Measurements from ENCODE around the gene ATOH7. TPM values are rescaled to one million over a fixed set of nuclear protein-coding genes. Genes with fewer than 3 reads are reported as not detected.
"Not testable (repeated sequence)": the region's sequence is repeated elsewhere in the genome, so short reads cannot be mapped to it uniquely, and the experiment has no call there.

The ATOH7 gene
- total RNA-seq, 2 donors from 2014 or later, result not detected

GRCh38 chr10:68208424-68209042 is 23.4 kb downstream of the ATOH7 start:
- DNase-seq (ENCODE audit: low spot score in 2 of 2) (peak in 1 of 2 donors; percentile 33), ATAC-seq (peak in 1 of 2 donors; percentile 58)
- Mint-ChIP-seq H3K36me3 (no peaks in the 10 kb centered on the region), H3K27ac (no peak overlapping the region), H3K9me3 (no peaks in the 10 kb centered on the region)

GRCh38 chr10:68202960-68203353 is 29.0 kb downstream of the ATOH7 start:
- no peak for DNase-seq (ENCODE audit: low spot score in 2 of 2)
- Mint-ChIP-seq H3K27ac (no peak overlapping the region), H3K36me3 (no peaks in the 10 kb centered on the region), H3K9me3 (no peaks in the 10 kb centered on the region)
- ATAC-seq, result peak; percentile 58 to 97

GRCh38 chr10:68196701-68197100 is 35.2 kb downstream of the ATOH7 start:
- DNase-seq (ENCODE audit: low spot score in 2 of 2) (no peak), ATAC-seq (no peak)
- Mint-ChIP-seq H3K36me3 (no peaks in the 10 kb centered on the region), H3K27ac (peak overlapping the region in 1 of 2 donors; percentile 6), H3K9me3 (peaks cover 0 to 5% of the 10 kb centered on the region in 2 donors)

- H3K36me3 Mint-ChIP-seq, result not testable (repeated sequence)
Measured at GRCh38 chr10:68195776-68196175, 36.1 kb downstream of the ATOH7 start.

GRCh38 chr10:68194290-68194689 is 37.6 kb downstream of the ATOH7 start:
- Mint-ChIP-seq H3K36me3 (no peaks in the 10 kb centered on the region), H3K27ac (no peak overlapping the region), H3K9me3 (peaks cover 0 to 5% of the 10 kb centered on the region in 2 donors)
- DNase-seq (ENCODE audit: low spot score in 2 of 2) (no peak), ATAC-seq (no peak)

More at GRCh38 chr10:68195776-68196175, 36.1 kb downstream of the ATOH7 start:
- H3K9me3 Mint-ChIP-seq; H3K27ac Mint-ChIP-seq; DNase-seq (ENCODE audit: low spot score in 2 of 2); ATAC-seq: not testable (repeated sequence)

- no peaks in the 10 kb centered on the region for H3K36me3 Mint-ChIP-seq
- H3K27ac Mint-ChIP-seq, result no peak overlapping the region
- DNase-seq (ENCODE audit: low spot score in 2 of 2) (no peak), ATAC-seq (no peak)
- H3K9me3 Mint-ChIP-seq, result peaks cover 0 to 5% of the 10 kb centered on the region in 2 donors
Measured at GRCh38 chr10:68192113-68192512, 39.8 kb downstream of the ATOH7 start.

- H3K27ac Mint-ChIP-seq, result no peak overlapping the region
- H3K9me3 Mint-ChIP-seq, result peaks cover 0 to 5% of the 10 kb centered on the region in 2 donors
Measured at GRCh38 chr10:68188835-68189234, 43.1 kb downstream of the ATOH7 start.

GRCh38 chr10:68185085-68185484 is 46.8 kb downstream of the ATOH7 start:
- ATAC-seq, result no peak
- Mint-ChIP-seq H3K9me3 (no peaks in the 10 kb centered on the region), H3K36me3 (no peaks in the 10 kb centered on the region), H3K27ac (no peak overlapping the region)
- DNase-seq (ENCODE audit: low spot score in 2 of 2), result no peak

More at GRCh38 chr10:68188835-68189234, 43.1 kb downstream of the ATOH7 start:
- no peak for ATAC-seq
- H3K36me3 Mint-ChIP-seq, result no peaks in the 10 kb centered on the region
- DNase-seq (ENCODE audit: low spot score in 2 of 2), result no peak

GRCh38 chr10:68184546-68184945 is 47.4 kb downstream of the ATOH7 start:
- H3K9me3 Mint-ChIP-seq, result no peaks in the 10 kb centered on the region
- H3K36me3 Mint-ChIP-seq, result no peaks in the 10 kb centered on the region
- no peak for ATAC-seq
- H3K27ac Mint-ChIP-seq, result no peak overlapping the region
- DNase-seq (ENCODE audit: low spot score in 2 of 2), result no peak

Other genes starting within 250 kb of the ATOH7 start
- gene HERC4, start 156.8 kb downstream of the ATOH7 start, total RNA-seq, result 10 to 100 TPM; 55.8 to 79.4 TPM
- not detected for gene MYPN, start 122.6 kb downstream of the ATOH7 start, total RNA-seq
- 100 to 1,000 TPM; 117 to 150 TPM for gene HNRNPH3, start 100.0 kb upstream of the ATOH7 start, total RNA-seq
- gene PBLD, start 100.8 kb upstream of the ATOH7 start, total RNA-seq, result 1 to 10 TPM in 1 of 2 donors, under 1 TPM in 1; 0.34 to 1.7 TPM
- gene RUFY2, start 175.2 kb upstream of the ATOH7 start, total RNA-seq, result 10 to 100 TPM in 1 of 2 donors, 1 to 10 TPM in 1; 8.5 to 10.4 TPM
- gene DNA2, start 239.9 kb upstream of the ATOH7 start, total RNA-seq, result 10 to 100 TPM; 45.3 to 69.6 TPM

Data from activated naive CD4-positive, alpha-beta T cell treated with anti-CD3 and anti-CD28 coated beads, Interleukin-2, amount 50 U/mL, for 72 hours (primary cell).